Testis (tissue), 2 donors: ENCODE measurements around the gene PRKCA.

ENCODE experiments used
- POLR2A ChIP-seq: fragments of 450-650 bp; IDR thresholded peaks from one replicate; pipeline ENCODE4 v1.6.1; 2017; ENCODE audit warnings: antibody characterized with exemption, mild to moderate bottlenecking, moderate library complexity
- TF ChIP-seq, protein P1 (sequence below), 3 experiments: fragments of 450-650 bp in 2 of 3; fragments of 200-600 bp in 1 of 3; sonication (generic) in 1 of 3; IDR thresholded peaks; one replicate each; pipeline ENCODE4 v1.5.1; 2016 to 2019; ENCODE audit warnings: antibody characterized with exemption in 3 of 3, mild to moderate bottlenecking in 2 of 3, moderate library complexity in 1 of 3

DNA sequence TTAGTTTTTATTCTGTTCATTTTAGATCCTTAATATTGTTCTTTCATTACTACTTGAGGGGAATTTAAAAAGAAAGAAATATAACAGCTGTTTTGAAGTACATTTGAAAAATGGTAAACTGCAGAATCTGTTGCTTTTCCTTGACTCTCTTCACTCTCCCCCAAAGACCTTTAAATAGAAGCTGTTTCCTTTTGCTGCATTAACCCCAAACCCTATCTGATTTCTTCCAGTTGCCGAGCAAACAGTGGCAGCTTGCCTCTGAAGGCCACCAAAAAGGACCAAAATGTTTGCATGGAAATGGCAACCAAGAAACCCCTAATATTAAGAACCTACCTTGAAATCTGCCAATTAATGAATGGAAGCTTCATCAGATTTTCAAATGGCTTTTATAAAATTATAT, 37.1 kb downstream of the PRKCA start:
- no peak for TF ChIP-seq POLR2A
- TF ChIP-seq, protein P1, sequence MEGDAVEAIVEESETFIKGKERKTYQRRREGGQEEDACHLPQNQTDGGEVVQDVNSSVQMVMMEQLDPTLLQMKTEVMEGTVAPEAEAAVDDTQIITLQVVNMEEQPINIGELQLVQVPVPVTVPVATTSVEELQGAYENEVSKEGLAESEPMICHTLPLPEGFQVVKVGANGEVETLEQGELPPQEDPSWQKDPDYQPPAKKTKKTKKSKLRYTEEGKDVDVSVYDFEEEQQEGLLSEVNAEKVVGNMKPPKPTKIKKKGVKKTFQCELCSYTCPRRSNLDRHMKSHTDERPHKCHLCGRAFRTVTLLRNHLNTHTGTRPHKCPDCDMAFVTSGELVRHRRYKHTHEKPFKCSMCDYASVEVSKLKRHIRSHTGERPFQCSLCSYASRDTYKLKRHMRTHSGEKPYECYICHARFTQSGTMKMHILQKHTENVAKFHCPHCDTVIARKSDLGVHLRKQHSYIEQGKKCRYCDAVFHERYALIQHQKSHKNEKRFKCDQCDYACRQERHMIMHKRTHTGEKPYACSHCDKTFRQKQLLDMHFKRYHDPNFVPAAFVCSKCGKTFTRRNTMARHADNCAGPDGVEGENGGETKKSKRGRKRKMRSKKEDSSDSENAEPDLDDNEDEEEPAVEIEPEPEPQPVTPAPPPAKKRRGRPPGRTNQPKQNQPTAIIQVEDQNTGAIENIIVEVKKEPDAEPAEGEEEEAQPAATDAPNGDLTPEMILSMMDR (IDR thresholded peaks at IDR 0.05), result no peak
